Activated T-cell treated with anti-CD3 and anti-CD28 coated beads, Interleukin-2, amount 50 U/mL, for 72 hours (primary cell): ENCODE measurements around the gene GALM. TPM values are rescaled to one million over a fixed set of nuclear protein-coding genes. Genes with fewer than 3 reads are reported as not detected.

ENCODE experiments used
- ATAC-seq, 2 donors: fragments of 150-1000 bp; cut with Tn5 transposase; replicated peaks in 1 of 2; 2 replicates each; pipeline ENCODE4 v1.10.0; 2021; ENCODE audit warnings: moderate library complexity in 2 of 2, mild to moderate bottlenecking in 1 of 2
- DNase-seq, 2 donors: peaks; one replicate each; pipeline ENCODE4 v3.0.0; 2021 to 2022; ENCODE audit warnings: mixed read lengths in 1 of 2
- H3K27ac Mint-ChIP-seq: one replicate; pipeline ENCODE4 v1.8.0; 2022; ENCODE audit warnings: mild to moderate bottlenecking, moderate library complexity, mixed read lengths
- H3K27me3 Mint-ChIP-seq: one replicate; pipeline ENCODE4 v1.8.0; 2022; ENCODE audit warnings: low read depth, mixed read lengths
- H3K36me3 Mint-ChIP-seq, 2 donors: one replicate each; pipeline ENCODE4 v1.8.0; 2022; ENCODE audit warnings: mixed read lengths in 2 of 2, mild to moderate bottlenecking in 1 of 2; ENCODE audit not compliant: insufficient read depth in 2 of 2
- H3K4me1 Mint-ChIP-seq: one replicate; pipeline ENCODE4 v1.8.0; 2022; ENCODE audit warnings: low read depth, mixed read lengths
- H3K4me3 Mint-ChIP-seq, 2 donors: one replicate each; pipeline ENCODE4 v1.8.0; 2022; ENCODE audit warnings: mild to moderate bottlenecking in 2 of 2, mixed read lengths in 2 of 2, moderate library complexity in 2 of 2
- H3K9me3 Mint-ChIP-seq, 2 donors: one replicate each; pipeline ENCODE4 v1.8.0; 2022; ENCODE audit warnings: mixed read lengths in 2 of 2
- total RNA-seq, 2 donors: library from RNA; stranded (reverse); gene quantifications; one replicate each; pipeline ENCODE4 v1.2.3, GENCODE V29; 2022

Gene GALM
- total RNA-seq, 2 donors from 2014 or later, result 97.8 to 114 TPM

- H3K27me3 Mint-ChIP-seq, result peaks cover 7% of the 10 kb centered on the region
- peaks cover 90% of the 10 kb centered on the region for H3K4me1 Mint-ChIP-seq
These were observed 12.0 kb upstream of the GALM start for GRCh38 chr2:38653715-38654527.

GRCh38 chr2:38654528-38655381 is 11.2 kb upstream of the GALM start:
- Mint-ChIP-seq H3K9me3 (no peaks in the 10 kb centered on the region), H3K36me3 (peaks cover 0 to 2% of the 10 kb centered on the region in 2 donors), H3K27ac (peak overlapping the region; percentile 96), H3K4me1 (peaks cover 94% of the 10 kb centered on the region), H3K27me3 (peaks cover 7% of the 10 kb centered on the region), H3K4me3 (peak overlapping the region; percentile 67 to 89)
- DNase-seq (no peak), ATAC-seq (no peak)

More at GRCh38 chr2:38653715-38654527, 12.0 kb upstream of the GALM start:
- ATAC-seq (peak; percentile 84), DNase-seq (peak; percentile 80 to 87)
- peak overlapping the region; percentile 67 to 89 for H3K4me3 Mint-ChIP-seq
- peaks cover 0 to 2% of the 10 kb centered on the region in 2 donors for H3K36me3 Mint-ChIP-seq
- H3K9me3 Mint-ChIP-seq, result no peaks in the 10 kb centered on the region
- peak overlapping the region; percentile 96 for H3K27ac Mint-ChIP-seq

GRCh38 chr2:38655441-38655840 is 10.5 kb upstream of the GALM start:
- peak overlapping the region; percentile 96 for H3K27ac Mint-ChIP-seq
- H3K9me3 Mint-ChIP-seq, result no peaks in the 10 kb centered on the region
- H3K4me1 Mint-ChIP-seq, result peaks cover 89% of the 10 kb centered on the region
- H3K4me3 Mint-ChIP-seq, result peak overlapping the region; percentile 67 to 89
- ATAC-seq (no peak), DNase-seq (no peak)
- H3K36me3 Mint-ChIP-seq, result no peaks in the 10 kb centered on the region
- H3K27me3 Mint-ChIP-seq, result peaks cover 2% of the 10 kb centered on the region

GRCh38 chr2:38656866-38657480 is 8.9 kb upstream of the GALM start:
- Mint-ChIP-seq H3K27ac (no peak overlapping the region), H3K4me3 (no peak overlapping the region), H3K9me3 (no peaks in the 10 kb centered on the region), H3K4me1 (peaks cover 76% of the 10 kb centered on the region), H3K27me3 (no peaks in the 10 kb centered on the region), H3K36me3 (no peaks in the 10 kb centered on the region)
- DNase-seq (no peak), ATAC-seq (no peak)

- DNase-seq (no peak), ATAC-seq (no peak)
- no peaks in the 10 kb centered on the region for H3K9me3 Mint-ChIP-seq
- no peaks in the 10 kb centered on the region for H3K27me3 Mint-ChIP-seq
- H3K36me3 Mint-ChIP-seq, result no peaks in the 10 kb centered on the region
- H3K4me1 Mint-ChIP-seq, result peaks cover 76% of the 10 kb centered on the region
- peak overlapping the region in 1 of 2 donors; percentile 59 for H3K4me3 Mint-ChIP-seq
- H3K27ac Mint-ChIP-seq, result no peak overlapping the region
These were observed 7.3 kb upstream of the GALM start for GRCh38 chr2:38658613-38659012.

GRCh38 chr2:38659115-38659514 is 6.8 kb upstream of the GALM start:
- peak overlapping the region; percentile 51 for H3K27ac Mint-ChIP-seq
- H3K4me3 Mint-ChIP-seq, result peak overlapping the region in 1 of 2 donors; percentile 59
- DNase-seq (no peak), ATAC-seq (no peak)
- peaks cover 76% of the 10 kb centered on the region for H3K4me1 Mint-ChIP-seq
- no peaks in the 10 kb centered on the region for H3K9me3 Mint-ChIP-seq
- no peaks in the 10 kb centered on the region for H3K27me3 Mint-ChIP-seq
- no peaks in the 10 kb centered on the region for H3K36me3 Mint-ChIP-seq

GRCh38 chr2:38660282-38660681 is 5.6 kb upstream of the GALM start:
- Mint-ChIP-seq H3K4me1 (peaks cover 76% of the 10 kb centered on the region), H3K36me3 (no peaks in the 10 kb centered on the region), H3K4me3 (no peak overlapping the region), H3K27me3 (no peaks in the 10 kb centered on the region), H3K9me3 (no peaks in the 10 kb centered on the region), H3K27ac (no peak overlapping the region)
- ATAC-seq, result no peak
- no peak for DNase-seq

- no peak overlapping the region for H3K27ac Mint-ChIP-seq
- ATAC-seq, result no peak
- no peaks in the 10 kb centered on the region for H3K27me3 Mint-ChIP-seq
- no peak for DNase-seq
- no peak overlapping the region for H3K4me3 Mint-ChIP-seq
- H3K4me1 Mint-ChIP-seq, result peaks cover 71% of the 10 kb centered on the region
- no peaks in the 10 kb centered on the region for H3K9me3 Mint-ChIP-seq
- H3K36me3 Mint-ChIP-seq, result peaks cover 0 to 2% of the 10 kb centered on the region in 2 donors
These were observed 4.6 kb upstream of the GALM start for GRCh38 chr2:38661306-38661705.

GRCh38 chr2:38666556-38666910 is 619 bp downstream of the GALM start:
- Mint-ChIP-seq H3K9me3 (no peaks in the 10 kb centered on the region), H3K36me3 (peaks cover 20 to 23% of the 10 kb centered on the region in 2 donors), H3K4me1 (peaks cover 87% of the 10 kb centered on the region), H3K4me3 (peak overlapping the region; percentile 81 to 95), H3K27me3 (no peaks in the 10 kb centered on the region), H3K27ac (peak overlapping the region; percentile 95)
- peak in 1 of 2 donors; percentile 20 for DNase-seq
- peak; percentile 21 to 36 for ATAC-seq

- H3K4me1 Mint-ChIP-seq, result peaks cover 85% of the 10 kb centered on the region
- H3K27ac Mint-ChIP-seq, result peak overlapping the region; percentile 95
- peak overlapping the region; percentile 81 to 95 for H3K4me3 Mint-ChIP-seq
- no peak for ATAC-seq
- H3K36me3 Mint-ChIP-seq, result peaks cover 22 to 31% of the 10 kb centered on the region in 2 donors
- no peaks in the 10 kb centered on the region for H3K27me3 Mint-ChIP-seq
- no peak for DNase-seq
- H3K9me3 Mint-ChIP-seq, result no peaks in the 10 kb centered on the region
These were observed 2.2 kb downstream of the GALM start for GRCh38 chr2:38668092-38668491.

- Mint-ChIP-seq H3K4me3 (peak overlapping the region; percentile 69 to 75), H3K27ac (no peak overlapping the region), H3K36me3 (peaks cover 22 to 34% of the 10 kb centered on the region in 2 donors), H3K9me3 (no peaks in the 10 kb centered on the region), H3K4me1 (peaks cover 85% of the 10 kb centered on the region), H3K27me3 (no peaks in the 10 kb centered on the region)
- ATAC-seq, result no peak
- DNase-seq, result no peak
These were observed 3.0 kb downstream of the GALM start for GRCh38 chr2:38668779-38669479.

GRCh38 chr2:38671303-38671702 is 5.4 kb downstream of the GALM start:
- H3K4me3 Mint-ChIP-seq, result peak overlapping the region; percentile 54 to 87
- peak overlapping the region; percentile 31 for H3K27ac Mint-ChIP-seq
- H3K4me1 Mint-ChIP-seq, result peaks cover 85% of the 10 kb centered on the region
- DNase-seq (no peak), ATAC-seq (no peak)
- H3K36me3 Mint-ChIP-seq, result peaks cover 26 to 43% of the 10 kb centered on the region in 2 donors
- H3K27me3 Mint-ChIP-seq, result no peaks in the 10 kb centered on the region
- H3K9me3 Mint-ChIP-seq, result no peaks in the 10 kb centered on the region
